Measurements from ENCODE around the gene RPL15. TPM values are rescaled to one million over a fixed set of nuclear protein-coding genes. Genes with fewer than 3 reads are reported as not detected.
A peak's percentile ranks its signal among the peaks of the same experiment; 100 is the strongest.
"Not testable (repeated sequence)": the region's sequence is repeated elsewhere in the genome, so short reads cannot be mapped to it uniquely, and the experiment has no call there.

RPL15 gene
- total and polyA plus RNA-seq, 3 donors from 2014 or later, result 783 to 1,993 (median 1,409) TPM

- Histone ChIP-seq H3K27ac (no peak overlapping the region), H3K9me3 (no peaks in the 10 kb centered on the region), H3K4me3 (no peak overlapping the region), H3K4me1 (peaks cover 9% of the 10 kb centered on the region), H3K27me3 (no peaks in the 10 kb centered on the region), H3K36me3 (ENCODE audit: low read depth, missing control alignments) (no peaks in the 10 kb centered on the region)
- 63 to 71% methylated on average over 2 of the region's 2 CpGs for WGBS, 2 donors
- no peak for TF ChIP-seq POLR2A (IDR thresholded peaks at IDR 0.05)
- TF ChIP-seq CTCF (IDR thresholded peaks at IDR 0.05), result no peak
- intact Hi-C loops (cut with DNase I; ENCODE audit: low total_unique reads), result no loop called here
- no peak for DNase-seq
Measured at GRCh38 chr3:23876923-23877322, 40.0 kb upstream of the RPL15 start.

GRCh38 chr3:23877329-23877980 is 39.5 kb upstream of the RPL15 start:
- H3K4me1 ChIP-seq, result peaks cover 9% of the 10 kb centered on the region
- 45 to 59% methylated on average over 5 of the region's 5 CpGs for WGBS, 2 donors
- H3K4me3 ChIP-seq, result no peak overlapping the region
- no peaks in the 10 kb centered on the region for H3K27me3 ChIP-seq
- H3K27ac ChIP-seq, result no peak overlapping the region
- H3K36me3 ChIP-seq (ENCODE audit: low read depth, missing control alignments), result no peaks in the 10 kb centered on the region
- intact Hi-C loops (cut with DNase I; ENCODE audit: low total_unique reads), result no loop called here
- DNase-seq, result peak; percentile 68
- H3K9me3 ChIP-seq, result no peaks in the 10 kb centered on the region
- TF ChIP-seq CTCF (IDR thresholded peaks at IDR 0.05) (no peak), POLR2A (IDR thresholded peaks at IDR 0.05) (no peak)

GRCh38 chr3:23879485-23879884 is 37.4 kb upstream of the RPL15 start:
- intact Hi-C loops (cut with DNase I; ENCODE audit: low total_unique reads), result no loop called here
- no peaks in the 10 kb centered on the region for H3K9me3 ChIP-seq
- H3K4me1 ChIP-seq, result peaks cover 9% of the 10 kb centered on the region
- H3K4me3 ChIP-seq, result no peak overlapping the region
- H3K36me3 ChIP-seq (ENCODE audit: low read depth, missing control alignments), result no peaks in the 10 kb centered on the region
- no peak overlapping the region for H3K27ac ChIP-seq
- TF ChIP-seq CTCF (IDR thresholded peaks at IDR 0.05), result no peak
- no peak for TF ChIP-seq POLR2A (IDR thresholded peaks at IDR 0.05)
- H3K27me3 ChIP-seq, result no peaks in the 10 kb centered on the region
- WGBS, 2 donors, result 91 to 94% methylated on average over 8 of the region's 8 CpGs
- no peak for DNase-seq

GRCh38 chr3:23880703-23881339 is 36.1 kb upstream of the RPL15 start:
- H3K9me3 ChIP-seq, result no peaks in the 10 kb centered on the region
- H3K4me1 ChIP-seq, result peaks cover 9% of the 10 kb centered on the region
- H3K27me3 ChIP-seq, result no peaks in the 10 kb centered on the region
- H3K4me3 ChIP-seq, result no peak overlapping the region
- DNase-seq, result no peak
- intact Hi-C loops (cut with DNase I; ENCODE audit: low total_unique reads), result no loop called here
- no peaks in the 10 kb centered on the region for H3K36me3 ChIP-seq (ENCODE audit: low read depth, missing control alignments)
- TF ChIP-seq POLR2A (IDR thresholded peaks at IDR 0.05), result no peak
- no peak for TF ChIP-seq CTCF (IDR thresholded peaks at IDR 0.05)
- WGBS, 2 donors, result 60 to 65% methylated on average over 4 of the region's 4 CpGs
- H3K27ac ChIP-seq, result no peak overlapping the region

- 86 to 91% methylated on average over 4 of the region's 4 CpGs for WGBS, 2 donors
- H3K27ac ChIP-seq; H3K4me1 ChIP-seq; H3K9me3 ChIP-seq; H3K4me3 ChIP-seq; H3K36me3 ChIP-seq (ENCODE audit: low read depth, missing control alignments); DNase-seq; intact Hi-C loops (cut with DNase I; ENCODE audit: low total_unique reads); H3K27me3 ChIP-seq: not testable (repeated sequence)
Measured at GRCh38 chr3:23881993-23882392, 34.9 kb upstream of the RPL15 start.
